Karpas-422 (cell line): ENCODE measurements around the gene ITGA2B. TPM values are rescaled to one million over a fixed set of nuclear protein-coding genes. Genes with fewer than 3 reads are reported as not detected.

ENCODE experiments used
- DNase-seq: peaks from one replicate; pipeline ENCODE4 v3.0.0-alpha.2; 2015
- H2AFZ ChIP-seq: fragments of 200-600 bp; sonication (generic); 2 replicates; pipeline ENCODE4 v1.6.1; 2014; ENCODE audit warnings: antibody characterized with exemption, low read length, mixed read lengths
- H3K27ac ChIP-seq: fragments of 200-600 bp; sonication (generic); 2 replicates; pipeline ENCODE4 v1.5.1; 2014; ENCODE audit warnings: mild to moderate bottlenecking, low read length, moderate library complexity
- H3K27me3 ChIP-seq: fragments of 200-600 bp; sonication (generic); 2 replicates; pipeline ENCODE4 v1.6.1; 2014; ENCODE audit warnings: low read length, mixed read lengths
- H3K36me3 ChIP-seq: fragments of 200-600 bp; sonication (generic); 2 replicates; pipeline ENCODE4 v1.6.1; 2014; ENCODE audit warnings: low read length, mixed read lengths; ENCODE audit not compliant: insufficient read depth
- H3K4me1 ChIP-seq: fragments of 200-600 bp; sonication (generic); 2 replicates; pipeline ENCODE4 v1.6.1; 2014; ENCODE audit warnings: mild to moderate bottlenecking, low read length, mixed read lengths
- H3K4me2 ChIP-seq: fragments of 200-600 bp; sonication (generic); 2 replicates; pipeline ENCODE4 v1.6.1; 2014; ENCODE audit warnings: low read length, low read depth, mild to moderate bottlenecking; ENCODE audit not compliant: poor library complexity, severe bottlenecking
- H3K4me3 ChIP-seq: fragments of 200-600 bp; sonication (generic); 2 replicates; pipeline ENCODE4 v1.5.1; 2014; ENCODE audit warnings: mild to moderate bottlenecking, antibody characterized with exemption, low read length, mixed read lengths
- H3K79me2 ChIP-seq: fragments of 200-600 bp; sonication (generic); 2 replicates; pipeline ENCODE4 v1.6.1; 2014; ENCODE audit warnings: mild to moderate bottlenecking, low read length, mixed read lengths
- H3K9ac ChIP-seq: fragments of 200-600 bp; sonication (generic); 2 replicates; pipeline ENCODE4 v1.6.0; 2014; ENCODE audit warnings: low read length
- H3K9me2 ChIP-seq: fragments of 200-600 bp; sonication (generic), shearing (Covaris generic); replicated peaks from 2 replicates; pipeline ENCODE4 v1.6.0; 2014; ENCODE audit warnings: mild to moderate bottlenecking, low read length, moderate library complexity; ENCODE audit not compliant: insufficient read depth
- H3K9me3 ChIP-seq: fragments of 300-700, 200-600 bp; sonication (generic); 2 replicates; pipeline ENCODE4 v1.6.1; 2014; ENCODE audit warnings: low read length, mixed read lengths
- H4K20me1 ChIP-seq: fragments of 200-600 bp; sonication (generic); 2 replicates; pipeline ENCODE4 v1.6.1; 2014; ENCODE audit warnings: mild to moderate bottlenecking, antibody characterized with exemption, low read length, low read depth; ENCODE audit not compliant: insufficient read depth
- total RNA-seq: library from RNA; depleted of rRNA; stranded (reverse); fragments of >200 nt; shearing (Covaris generic); gene quantifications from 2 replicates; pipeline ENCODE4 v1.2.3, GENCODE V29; 2014; ENCODE audit warnings: low replicate concordance

ITGA2B gene
- total RNA-seq, 1 experiment from 2014 or later = 0.26 TPM

GRCh38 chr17:44354582-44355561 is 34.6 kb downstream of the ITGA2B start:
- H3K9me3 ChIP-seq = no peaks in the 10 kb centered on the region
- no peak overlapping the region for H2AFZ ChIP-seq
- no peaks in the 10 kb centered on the region for H3K9me2 ChIP-seq
- no peak overlapping the region for H3K9ac ChIP-seq
- H3K4me1 ChIP-seq = peaks cover 4% of the 10 kb centered on the region; the same call in 1 of the 2 replicates
- DNase-seq = peak; percentile 84
- H3K27ac ChIP-seq = no peak overlapping the region
- no peaks in the 10 kb centered on the region for H3K79me2 ChIP-seq
- H3K4me3 ChIP-seq = no peak overlapping the region
- H3K27me3 ChIP-seq = no peaks in the 10 kb centered on the region
- 0 out of 2 replicates have a peak, but pooled peaks cover 3% of the 10 kb centered on the region for H4K20me1 ChIP-seq
- H3K36me3 ChIP-seq = peaks cover 4% of the 10 kb centered on the region
- H3K4me2 ChIP-seq = no peak overlapping the region

GRCh38 chr17:44353672-44354331 is 35.6 kb downstream of the ITGA2B start:
- H3K27ac ChIP-seq = no peak overlapping the region
- no peak overlapping the region for H2AFZ ChIP-seq
- peaks cover 10% of the 10 kb centered on the region for H3K4me1 ChIP-seq
- no peak for DNase-seq
- no peak overlapping the region for H3K4me3 ChIP-seq
- no peaks in the 10 kb centered on the region for H3K9me3 ChIP-seq
- no peaks in the 10 kb centered on the region for H3K27me3 ChIP-seq
- no peaks in the 10 kb centered on the region for H3K9me2 ChIP-seq
- H3K79me2 ChIP-seq = no peaks in the 10 kb centered on the region
- H3K9ac ChIP-seq = no peak overlapping the region
- no peaks in the 10 kb centered on the region for H4K20me1 ChIP-seq
- H3K4me2 ChIP-seq = no peak overlapping the region
- H3K36me3 ChIP-seq = peaks cover 4% of the 10 kb centered on the region

DNA sequence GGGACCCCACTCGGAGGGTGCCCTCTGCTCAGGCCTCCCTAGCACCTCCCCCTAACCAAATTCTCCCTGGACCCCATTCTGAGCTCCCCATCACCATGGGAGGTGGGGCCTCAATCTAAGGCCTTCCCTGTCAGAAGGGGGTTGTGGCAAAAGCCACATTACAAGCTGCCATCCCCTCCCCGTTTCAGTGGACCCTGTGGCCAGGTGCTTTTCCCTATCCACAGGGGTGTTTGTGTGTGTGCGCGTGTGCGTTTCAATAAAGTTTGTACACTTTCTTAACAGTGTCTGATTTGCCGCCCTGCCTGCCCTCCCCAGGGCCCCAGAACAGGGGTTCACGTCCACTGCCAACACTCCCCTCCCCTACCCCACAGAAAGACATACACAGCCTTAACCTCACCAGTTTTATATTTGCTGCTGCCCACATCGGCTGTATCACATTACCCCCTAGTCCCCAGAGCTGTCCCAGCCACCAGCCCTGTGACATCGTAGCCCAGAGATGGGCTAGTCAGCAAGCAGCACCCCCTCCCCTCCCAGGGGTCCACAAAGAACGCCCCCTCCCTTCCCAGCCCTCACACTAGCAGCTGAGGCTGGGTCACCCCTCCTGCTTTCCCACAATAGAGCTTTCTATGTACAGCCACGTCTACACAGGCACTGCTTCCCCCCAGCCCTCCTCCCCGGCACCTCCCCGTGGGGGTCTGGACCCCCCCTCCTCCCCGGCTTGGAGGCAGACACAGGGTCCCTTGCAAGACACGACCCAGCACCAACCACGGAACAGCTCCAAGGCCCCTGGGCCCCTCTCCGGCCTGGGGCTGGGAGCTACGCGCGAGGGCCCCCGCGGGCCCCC is 36.4 kb downstream of the ITGA2B start:
- Histone ChIP-seq H3K4me1 (peaks cover 17% of the 10 kb centered on the region), H3K9me2 (no peaks in the 10 kb centered on the region), H3K4me3 (no peak overlapping the region), H3K9ac (no peak overlapping the region), H3K27ac (no peak overlapping the region), H3K27me3 (no peaks in the 10 kb centered on the region), H4K20me1 (no peaks in the 10 kb centered on the region), H2AFZ (no peak overlapping the region), H3K36me3 (peaks cover 4% of the 10 kb centered on the region), H3K4me2 (no peak overlapping the region), H3K9me3 (no peaks in the 10 kb centered on the region), H3K79me2 (no peaks in the 10 kb centered on the region)
- no peak for DNase-seq

DNA sequence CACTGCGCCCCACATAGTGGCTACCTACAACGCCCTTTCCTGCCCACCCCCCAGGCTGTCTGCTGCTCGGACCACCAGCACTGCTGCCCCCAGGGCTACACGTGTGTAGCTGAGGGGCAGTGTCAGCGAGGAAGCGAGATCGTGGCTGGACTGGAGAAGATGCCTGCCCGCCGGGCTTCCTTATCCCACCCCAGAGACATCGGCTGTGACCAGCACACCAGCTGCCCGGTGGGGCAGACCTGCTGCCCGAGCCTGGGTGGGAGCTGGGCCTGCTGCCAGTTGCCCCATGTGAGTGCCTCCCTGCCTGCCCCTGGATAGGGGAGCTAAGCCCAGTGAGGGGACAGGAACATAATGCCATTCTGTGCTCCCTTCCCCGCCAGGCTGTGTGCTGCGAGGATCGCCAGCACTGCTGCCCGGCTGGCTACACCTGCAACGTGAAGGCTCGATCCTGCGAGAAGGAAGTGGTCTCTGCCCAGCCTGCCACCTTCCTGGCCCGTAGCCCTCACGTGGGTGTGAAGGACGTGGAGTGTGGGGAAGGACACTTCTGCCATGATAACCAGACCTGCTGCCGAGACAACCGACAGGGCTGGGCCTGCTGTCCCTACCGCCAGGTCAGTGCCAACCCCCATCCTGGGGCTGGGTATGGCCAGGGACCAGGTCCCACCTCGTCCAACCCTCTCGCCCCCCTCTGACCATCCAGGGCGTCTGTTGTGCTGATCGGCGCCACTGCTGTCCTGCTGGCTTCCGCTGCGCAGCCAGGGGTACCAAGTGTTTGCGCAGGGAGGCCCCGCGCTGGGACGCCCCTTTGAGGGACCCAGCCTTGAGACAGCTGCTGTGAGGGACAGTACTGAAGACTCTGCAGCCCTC is 37.3 kb downstream of the ITGA2B start:
- H3K36me3 ChIP-seq = peaks cover 4% of the 10 kb centered on the region
- no peaks in the 10 kb centered on the region for H3K9me2 ChIP-seq
- no peak overlapping the region for H2AFZ ChIP-seq
- H4K20me1 ChIP-seq = no peaks in the 10 kb centered on the region
- H3K9ac ChIP-seq = no peak overlapping the region
- H3K27me3 ChIP-seq = no peaks in the 10 kb centered on the region
- DNase-seq = no peak
- peaks cover 26% of the 10 kb centered on the region for H3K4me1 ChIP-seq
- no peaks in the 10 kb centered on the region for H3K9me3 ChIP-seq
- no peak overlapping the region for H3K27ac ChIP-seq
- H3K79me2 ChIP-seq = no peaks in the 10 kb centered on the region
- no peak overlapping the region for H3K4me2 ChIP-seq
- H3K4me3 ChIP-seq = no peak overlapping the region

DNA sequence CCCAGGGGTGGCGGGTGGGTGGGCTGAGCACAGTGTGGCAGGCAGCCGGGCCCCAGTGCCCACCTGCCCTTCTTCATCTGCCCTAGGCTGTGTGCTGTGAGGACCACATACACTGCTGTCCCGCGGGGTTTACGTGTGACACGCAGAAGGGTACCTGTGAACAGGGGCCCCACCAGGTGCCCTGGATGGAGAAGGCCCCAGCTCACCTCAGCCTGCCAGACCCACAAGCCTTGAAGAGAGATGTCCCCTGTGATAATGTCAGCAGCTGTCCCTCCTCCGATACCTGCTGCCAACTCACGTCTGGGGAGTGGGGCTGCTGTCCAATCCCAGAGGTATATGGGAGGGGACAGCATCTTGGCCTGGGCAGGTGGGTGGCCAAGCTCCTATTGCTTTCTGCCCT is 38.0 kb downstream of the ITGA2B start:
- DNase-seq = no peak
- H3K9me2 ChIP-seq = no peaks in the 10 kb centered on the region
- no peaks in the 10 kb centered on the region for H3K27me3 ChIP-seq
- peaks cover 4% of the 10 kb centered on the region for H3K36me3 ChIP-seq
- H3K4me3 ChIP-seq = no peak overlapping the region
- H3K9ac ChIP-seq = no peak overlapping the region
- H3K4me2 ChIP-seq = no peak overlapping the region
- peaks cover under 1% of the 10 kb centered on the region; the same call in 1 of the 2 replicates for H3K79me2 ChIP-seq
- no peaks in the 10 kb centered on the region for H4K20me1 ChIP-seq
- no peak overlapping the region for H2AFZ ChIP-seq
- peaks cover 33% of the 10 kb centered on the region for H3K4me1 ChIP-seq
- no peak overlapping the region for H3K27ac ChIP-seq
- no peaks in the 10 kb centered on the region for H3K9me3 ChIP-seq

DNA sequence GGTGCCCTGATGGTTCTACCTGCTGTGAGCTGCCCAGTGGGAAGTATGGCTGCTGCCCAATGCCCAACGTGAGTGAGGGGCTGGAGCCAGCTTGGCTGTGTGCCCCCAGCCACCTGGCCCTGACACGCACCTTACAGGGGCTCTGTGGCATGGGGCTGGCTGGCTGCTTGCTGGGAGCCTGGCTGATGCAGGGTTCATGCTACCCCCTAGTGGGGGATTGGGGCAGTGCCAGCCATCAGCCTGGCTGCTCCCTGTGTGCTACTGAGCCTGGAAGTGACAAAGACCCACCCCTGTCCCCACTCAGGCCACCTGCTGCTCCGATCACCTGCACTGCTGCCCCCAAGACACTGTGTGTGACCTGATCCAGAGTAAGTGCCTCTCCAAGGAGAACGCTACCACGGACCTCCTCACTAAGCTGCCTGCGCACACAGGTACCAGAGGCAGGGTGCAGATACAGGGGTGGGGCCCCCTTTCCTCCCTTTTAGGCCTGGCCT is 38.7 kb downstream of the ITGA2B start:
- H3K27me3 ChIP-seq = no peaks in the 10 kb centered on the region
- no peaks in the 10 kb centered on the region for H4K20me1 ChIP-seq
- H3K27ac ChIP-seq = no peak overlapping the region
- no peak overlapping the region for H3K4me3 ChIP-seq
- H3K36me3 ChIP-seq = peaks cover 4% of the 10 kb centered on the region
- H3K9ac ChIP-seq = no peak overlapping the region
- peak; percentile 90 for DNase-seq
- no peaks in the 10 kb centered on the region for H3K9me3 ChIP-seq
- peaks cover 7% of the 10 kb centered on the region for H3K79me2 ChIP-seq
- peaks cover 40% of the 10 kb centered on the region for H3K4me1 ChIP-seq
- H2AFZ ChIP-seq = no peak overlapping the region
- H3K9me2 ChIP-seq = no peaks in the 10 kb centered on the region
- no peak overlapping the region for H3K4me2 ChIP-seq

DNA sequence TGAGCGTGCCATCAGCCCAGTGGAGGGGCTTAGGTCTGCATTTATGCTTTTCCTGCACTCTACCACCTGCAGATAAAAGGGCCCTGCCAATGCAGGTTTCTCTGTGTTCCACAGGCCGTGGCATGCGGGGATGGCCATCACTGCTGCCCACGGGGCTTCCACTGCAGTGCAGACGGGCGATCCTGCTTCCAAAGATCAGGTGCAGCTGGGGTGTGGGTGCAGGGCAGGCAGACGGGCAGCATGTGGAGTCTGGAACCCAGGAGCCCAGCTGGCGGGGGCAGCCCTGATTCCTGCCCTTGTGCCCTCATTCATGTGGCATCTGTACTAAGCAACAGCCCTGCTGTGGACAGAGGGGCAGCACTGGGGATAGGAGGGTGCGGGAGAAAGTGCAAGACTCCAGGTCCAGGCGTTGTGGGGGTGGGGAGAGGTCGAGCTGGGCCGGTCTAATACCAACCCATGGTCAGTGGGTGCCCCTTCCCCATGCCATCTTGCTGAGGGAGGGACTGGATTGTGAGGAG is 39.8 kb downstream of the ITGA2B start:
- Histone ChIP-seq H3K9ac (no peak overlapping the region), H3K4me2 (no peak overlapping the region), H3K27me3 (no peaks in the 10 kb centered on the region), H2AFZ (no peak overlapping the region), H3K27ac (peak overlapping the region; percentile 95), H4K20me1 (no peaks in the 10 kb centered on the region), H3K79me2 (peaks cover 8% of the 10 kb centered on the region), H3K9me2 (no peaks in the 10 kb centered on the region), H3K9me3 (no peaks in the 10 kb centered on the region), H3K4me1 (peaks cover 42% of the 10 kb centered on the region), H3K4me3 (no peak overlapping the region), H3K36me3 (peaks cover 4% of the 10 kb centered on the region)
- no peak for DNase-seq
